ENCODE results near the gene LGI1. TPM values are rescaled to one million over a fixed set of nuclear protein-coding genes. Genes with fewer than 3 reads are reported as not detected.

The LGI1 gene
- total RNA-seq, 1 experiment from 2014 or later: not detected

GRCh38 chr10:93835770-93836169 lies 78.0 kb downstream of the LGI1 start:
- TF ChIP-seq TP53 (CRISPR knock-in tag; IDR thresholded peaks at IDR 0.05) (no peak), TEAD4 (CRISPR knock-in tag; IDR thresholded peaks at IDR 0.05) (no peak), ZSCAN18 (CRISPR knock-in tag; IDR thresholded peaks at IDR 0.05) (no peak), ZNF121 (CRISPR knock-in tag; IDR thresholded peaks at IDR 0.05) (no peak), CREM (CRISPR knock-in tag; IDR thresholded peaks at IDR 0.05) (no peak), ZNF317 (CRISPR knock-in tag; IDR thresholded peaks at IDR 0.05; ENCODE audit: borderline replicate concordance, low read depth) (no peak), ZBTB43 (CRISPR knock-in tag; IDR thresholded peaks at IDR 0.05) (no peak), STAT6 (CRISPR knock-in tag; conservative IDR thresholded peaks at IDR 0.05; ENCODE audit: low read depth) (no peak), SMAD4 (CRISPR knock-in tag; IDR thresholded peaks at IDR 0.05) (no peak), NFYB (CRISPR knock-in tag; conservative IDR thresholded peaks at IDR 0.05; ENCODE audit: low read depth) (no peak), AFF4 (CRISPR knock-in tag; IDR thresholded peaks at IDR 0.05; ENCODE audit: borderline replicate concordance) (no peak), ZBTB21 (CRISPR knock-in tag; IDR thresholded peaks at IDR 0.05; ENCODE audit: borderline replicate concordance) (no peak), NFE2L1 (CRISPR knock-in tag; IDR thresholded peaks at IDR 0.05) (no peak), PREB (CRISPR knock-in tag; IDR thresholded peaks at IDR 0.05; ENCODE audit: borderline replicate concordance) (no peak), ZNF219 (CRISPR knock-in tag; IDR thresholded peaks at IDR 0.05; ENCODE audit: borderline replicate concordance) (no peak), RORB (CRISPR knock-in tag; IDR thresholded peaks at IDR 0.05) (no peak), FOXP4 (CRISPR knock-in tag; IDR thresholded peaks at IDR 0.05) (no peak), SOX15 (CRISPR knock-in tag; IDR thresholded peaks at IDR 0.05) (no peak)
- ATAC-seq (no peak), DNase-seq (ENCODE audit: low spot score) (no peak)
- CTCF ChIA-PET: interaction anchor here (0.7 kb wide), 1 partner anchor 14 kb away, joined by 3 read pairs; no protein-coding TSS in a partner anchor
- Mint-ChIP-seq H3K4me1 (no peaks in the 10 kb centered on the region), H3K27ac (no peak overlapping the region), H3K4me3 (no peak overlapping the region), H3K27me3 (ENCODE audit: low read depth) (peaks cover 100% of the 10 kb centered on the region), H3K36me3 (peaks cover 25% of the 10 kb centered on the region), H3K9me3 (peaks cover 35% of the 10 kb centered on the region)
- POLR2A ChIA-PET: no interaction called here
